OCI-LY3 (cell line): ENCODE data around the gene ZFPL1.

Experiments
- EZH2phosphoT487 ChIP-seq: fragments of 200-600 bp; shearing (Covaris generic); IDR thresholded peaks from 2 replicates; pipeline ENCODE4 v1.6.1; 2018; ENCODE audit warnings: antibody characterized with exemption, mixed run types, low read depth
- TF ChIP-seq, protein P1 (sequence below): fragments of 200-600, 300-600 bp; sonication (generic); IDR thresholded peaks from 2 replicates; pipeline ENCODE4 v1.5.1; 2014; ENCODE audit warnings: antibody characterized with exemption, low read length, low read depth

DNA sequence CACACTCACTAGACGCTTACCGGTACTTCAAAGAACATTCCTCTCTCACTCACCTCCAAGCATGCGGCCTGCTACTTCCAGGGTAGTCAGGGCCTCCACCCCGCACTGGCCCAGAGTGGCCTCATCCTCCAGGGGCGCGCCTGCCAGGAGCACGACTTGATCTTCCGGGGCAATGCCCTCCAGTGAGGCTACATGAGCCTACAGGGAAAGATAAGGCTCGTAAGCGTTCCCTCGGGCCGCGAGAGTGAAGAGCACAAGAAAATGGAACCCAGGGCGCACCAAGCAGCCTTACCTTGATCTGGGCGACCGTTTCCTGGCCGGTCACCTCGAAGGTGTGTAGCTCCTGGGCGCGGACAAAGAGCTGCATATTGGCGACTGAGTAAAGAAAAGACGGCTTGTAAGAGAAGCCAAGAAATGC, 37.4 kb downstream of the ZFPL1 start:
- TF ChIP-seq, protein P1, sequence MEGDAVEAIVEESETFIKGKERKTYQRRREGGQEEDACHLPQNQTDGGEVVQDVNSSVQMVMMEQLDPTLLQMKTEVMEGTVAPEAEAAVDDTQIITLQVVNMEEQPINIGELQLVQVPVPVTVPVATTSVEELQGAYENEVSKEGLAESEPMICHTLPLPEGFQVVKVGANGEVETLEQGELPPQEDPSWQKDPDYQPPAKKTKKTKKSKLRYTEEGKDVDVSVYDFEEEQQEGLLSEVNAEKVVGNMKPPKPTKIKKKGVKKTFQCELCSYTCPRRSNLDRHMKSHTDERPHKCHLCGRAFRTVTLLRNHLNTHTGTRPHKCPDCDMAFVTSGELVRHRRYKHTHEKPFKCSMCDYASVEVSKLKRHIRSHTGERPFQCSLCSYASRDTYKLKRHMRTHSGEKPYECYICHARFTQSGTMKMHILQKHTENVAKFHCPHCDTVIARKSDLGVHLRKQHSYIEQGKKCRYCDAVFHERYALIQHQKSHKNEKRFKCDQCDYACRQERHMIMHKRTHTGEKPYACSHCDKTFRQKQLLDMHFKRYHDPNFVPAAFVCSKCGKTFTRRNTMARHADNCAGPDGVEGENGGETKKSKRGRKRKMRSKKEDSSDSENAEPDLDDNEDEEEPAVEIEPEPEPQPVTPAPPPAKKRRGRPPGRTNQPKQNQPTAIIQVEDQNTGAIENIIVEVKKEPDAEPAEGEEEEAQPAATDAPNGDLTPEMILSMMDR: no peak
- TF ChIP-seq EZH2phosphoT487: no peak
